GM18909 (cell line): ENCODE results near the gene DPF1.

ENCODE experiments used
- ATAC-seq: cut with Tn5 transposase; IDR thresholded peaks from one replicate; pipeline ENCODE4 v1.9.1; 2021; ENCODE audit warnings: mild to moderate bottlenecking; ENCODE audit not compliant: unreplicated experiment, poor library complexity

The DPF1 gene

DNA sequence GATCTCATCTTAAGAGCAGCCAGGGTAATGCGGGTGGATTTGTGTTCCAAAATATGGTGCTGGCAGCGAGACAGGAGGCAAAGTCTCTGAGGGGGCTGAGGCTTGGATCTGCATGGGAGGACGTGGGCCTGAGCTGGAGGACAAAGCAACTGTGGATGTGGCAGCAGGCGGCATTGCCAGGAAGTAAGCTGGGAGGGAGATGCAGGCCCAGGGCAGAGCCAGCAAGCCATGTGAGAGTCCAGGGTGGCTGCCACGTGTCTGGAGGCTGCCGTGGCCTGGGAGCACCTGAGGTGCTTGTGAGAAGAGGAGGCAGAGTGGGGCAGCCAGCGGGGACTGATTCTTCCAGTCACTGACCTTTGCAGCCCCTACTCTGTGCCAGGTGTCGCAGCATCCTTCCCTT, 52.0 kb downstream of the DPF1 start:
- ATAC-seq, result no peak

DNA sequence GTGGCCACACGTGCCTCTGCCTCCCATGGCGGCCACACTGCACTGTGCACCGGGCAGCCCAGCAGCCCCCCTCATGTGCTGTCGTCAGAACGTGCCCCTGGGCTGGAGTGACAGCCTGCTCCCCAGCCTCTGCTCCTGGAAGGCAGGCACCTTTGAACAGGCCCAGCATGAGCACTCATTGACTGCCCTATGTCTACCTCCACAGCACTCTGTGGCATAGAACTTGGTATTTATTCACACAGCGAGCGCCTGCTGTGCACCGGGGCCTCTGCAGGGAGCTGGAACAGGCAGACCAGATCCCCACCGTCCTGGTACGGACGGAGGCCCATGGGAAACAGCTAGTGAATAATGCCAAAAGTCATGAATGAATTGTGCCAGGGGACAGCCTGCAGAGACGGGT, 53.7 kb downstream of the DPF1 start:
- ATAC-seq, result no peak

DNA sequence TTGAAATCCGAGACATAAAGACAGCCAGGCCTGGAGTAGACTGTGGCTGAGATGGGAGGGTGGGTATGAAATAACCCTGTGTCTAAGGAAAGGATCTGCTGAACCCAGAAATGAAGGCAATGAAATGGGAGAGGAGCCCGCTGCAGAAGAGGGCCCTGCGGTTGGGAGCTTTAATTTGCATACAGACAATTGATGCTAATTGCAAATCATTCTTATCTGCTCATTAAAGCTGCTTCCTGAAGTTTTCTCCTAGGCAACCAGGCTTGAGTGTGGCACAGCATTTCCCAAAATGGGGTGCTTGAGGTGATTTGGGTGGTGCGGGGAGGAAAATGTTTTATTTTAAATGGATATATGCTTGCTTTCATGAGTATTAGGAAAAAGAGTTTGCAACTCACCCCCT, 55.4 kb downstream of the DPF1 start:
- no peak for ATAC-seq

DNA sequence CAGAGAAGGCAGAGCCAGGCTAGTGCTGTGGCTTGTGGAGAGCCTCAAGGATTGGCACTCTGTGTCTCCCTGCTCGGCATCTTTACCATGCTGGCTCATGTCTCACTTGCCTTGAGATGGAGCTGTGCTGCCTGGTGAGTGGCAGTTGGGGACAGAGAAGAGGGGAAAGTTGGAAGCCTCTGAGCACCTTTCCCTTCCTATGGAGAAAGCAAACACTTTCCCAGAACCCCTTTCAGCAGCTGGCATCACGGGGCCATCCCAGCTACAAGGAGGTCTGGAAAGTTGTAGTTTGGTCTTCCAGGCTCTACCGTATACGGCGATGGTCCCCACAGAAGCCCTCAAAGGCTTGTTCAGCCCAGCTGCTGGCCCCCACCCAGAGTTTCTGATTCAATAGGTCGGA, 58.7 kb downstream of the DPF1 start:
- ATAC-seq, result no peak

DNA sequence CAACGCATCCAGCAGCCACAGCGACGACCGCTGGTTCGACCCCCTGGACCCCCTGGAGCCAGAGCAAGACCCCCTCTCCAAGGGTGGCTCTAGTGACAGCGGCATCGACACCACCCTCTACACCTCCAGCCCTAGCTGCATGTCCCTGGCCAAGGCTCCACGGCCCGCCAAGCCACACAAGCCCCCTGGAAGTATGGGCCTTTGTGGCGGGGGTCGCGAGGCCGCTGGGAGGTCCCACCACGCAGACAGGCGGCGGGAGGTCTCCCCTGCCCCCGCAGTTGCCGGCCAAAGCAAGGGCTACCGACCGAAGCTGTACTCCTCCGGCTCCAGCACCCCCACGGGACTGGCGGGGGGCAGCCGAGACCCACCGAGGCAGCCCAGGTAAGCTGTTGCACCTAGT, 59.5 kb downstream of the DPF1 start:
- ATAC-seq, result no peak

DNA sequence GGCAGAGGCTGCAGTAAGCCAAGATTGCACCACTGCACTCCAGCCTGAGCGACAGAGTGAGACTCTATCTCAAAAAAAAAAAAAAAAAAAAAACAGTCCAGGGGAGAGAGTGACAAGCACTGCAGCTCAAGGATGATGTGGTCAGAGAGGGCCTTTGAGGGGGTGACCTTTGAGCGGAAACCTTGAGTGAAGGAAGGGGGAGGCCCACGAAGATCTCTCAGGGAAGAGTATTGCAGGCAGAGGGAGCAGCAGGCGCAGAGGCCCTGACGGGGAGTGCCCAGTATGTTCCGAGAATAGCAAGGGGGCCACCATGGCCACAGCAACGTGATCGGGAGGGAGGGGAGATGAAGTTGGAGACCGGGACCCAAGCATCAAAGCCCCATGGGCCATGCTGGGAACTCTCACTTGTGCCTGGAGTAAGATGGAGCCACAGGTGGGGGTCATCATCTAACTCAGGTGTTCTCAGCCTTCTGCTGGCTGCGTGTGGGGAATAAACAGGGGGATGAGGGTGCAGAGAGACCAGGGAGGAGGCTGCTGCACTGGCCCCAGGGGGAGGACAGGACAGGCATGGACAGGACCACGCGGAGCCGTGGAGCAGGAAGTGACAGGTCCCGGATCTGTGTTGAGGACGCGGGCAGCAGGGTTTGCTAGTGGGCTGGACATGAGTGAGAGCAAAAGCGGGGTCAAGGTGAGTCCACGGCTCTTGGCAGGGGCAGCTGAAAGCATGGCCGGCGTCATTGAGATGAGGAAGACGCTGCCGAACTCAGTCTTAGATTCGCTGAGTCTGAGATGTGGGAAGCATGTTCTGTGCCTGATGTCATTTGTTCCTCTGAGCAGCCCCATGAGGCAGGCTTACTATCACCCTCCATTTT, 60.4 kb downstream of the DPF1 start:
- ATAC-seq, result no peak

DNA sequence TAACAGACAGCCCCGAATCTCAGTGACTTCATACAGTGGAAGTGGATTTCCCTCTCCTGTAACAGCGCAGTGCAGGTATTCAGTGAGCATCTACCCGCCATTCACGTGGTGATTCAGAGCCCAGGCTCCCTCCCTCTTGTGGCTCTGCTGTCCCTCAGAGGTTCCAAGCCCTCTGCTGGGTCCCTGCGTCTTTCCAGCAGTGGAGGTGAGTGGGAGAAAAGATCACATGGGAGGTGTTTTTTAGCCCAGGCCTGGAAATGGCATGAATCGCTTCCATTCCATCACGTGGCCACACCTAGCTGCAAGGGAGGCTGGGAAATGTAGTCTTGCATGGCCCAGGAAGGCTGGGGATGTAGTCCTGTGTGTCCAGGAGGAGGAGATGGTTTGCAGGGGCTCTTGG, 61.4 kb downstream of the DPF1 start:
- ATAC-seq, result no peak

DNA sequence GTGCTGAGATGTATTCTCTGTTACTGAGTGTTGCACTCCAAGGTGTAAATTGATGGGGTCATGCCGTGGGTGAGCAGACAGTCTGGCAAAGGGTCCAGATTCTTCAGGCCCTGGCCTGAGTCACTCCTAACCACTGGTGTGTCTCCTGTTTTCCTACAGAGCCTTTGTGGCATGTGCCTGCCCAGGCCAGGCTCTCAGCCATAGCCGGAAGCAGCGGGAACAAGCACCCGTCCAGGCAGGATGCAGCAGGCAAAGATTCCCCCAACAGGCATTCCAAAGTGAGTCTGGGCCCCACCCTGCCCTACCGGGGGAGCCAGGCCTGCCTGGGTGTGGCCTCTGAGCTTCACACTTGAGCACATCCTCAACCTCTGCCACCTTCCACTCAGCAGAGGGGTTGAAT, 61.9 kb downstream of the DPF1 start:
- ATAC-seq, result no peak
